IPS DF 4.7 (cell line): ENCODE measurements around the gene PDE3A.
"Not testable (repeated sequence)": the region's sequence is repeated elsewhere in the genome, so short reads cannot be mapped to it uniquely, and the experiment has no call there.

Experiments
- DNase-seq: peaks from one replicate; pipeline ENCODE4 v3.0.0-alpha.2; 2013; ENCODE audit warnings: low spot score; ENCODE audit errors: extremely low read depth

Gene PDE3A

GRCh38 chr12:20546267-20546666, 177.9 kb downstream of the PDE3A start:
- no peak for DNase-seq

GRCh38 chr12:20547816-20548575, 179.7 kb downstream of the PDE3A start:
- DNase-seq, result no peak

DNA sequence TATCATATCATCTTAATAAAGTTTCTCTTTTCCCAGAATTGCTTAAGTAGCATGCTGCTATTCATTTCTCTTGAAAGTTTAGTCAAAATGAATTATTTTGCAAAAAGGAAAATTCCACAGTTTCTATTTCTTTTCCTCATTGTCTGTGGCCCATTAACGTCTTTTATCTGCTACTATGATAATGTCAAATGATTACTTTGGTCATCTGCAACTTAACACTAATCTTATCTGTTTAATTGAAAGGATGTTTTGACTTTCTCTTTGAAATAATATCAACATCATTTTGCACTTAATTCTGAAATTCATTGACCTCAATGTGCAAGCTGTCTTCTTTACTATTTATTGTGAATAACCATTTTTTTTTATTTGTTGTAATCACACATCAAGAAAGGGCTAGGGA, 180.3 kb downstream of the PDE3A start:
- no peak for DNase-seq

GRCh38 chr12:20549108-20549719, 180.9 kb downstream of the PDE3A start:
- no peak for DNase-seq

DNA sequence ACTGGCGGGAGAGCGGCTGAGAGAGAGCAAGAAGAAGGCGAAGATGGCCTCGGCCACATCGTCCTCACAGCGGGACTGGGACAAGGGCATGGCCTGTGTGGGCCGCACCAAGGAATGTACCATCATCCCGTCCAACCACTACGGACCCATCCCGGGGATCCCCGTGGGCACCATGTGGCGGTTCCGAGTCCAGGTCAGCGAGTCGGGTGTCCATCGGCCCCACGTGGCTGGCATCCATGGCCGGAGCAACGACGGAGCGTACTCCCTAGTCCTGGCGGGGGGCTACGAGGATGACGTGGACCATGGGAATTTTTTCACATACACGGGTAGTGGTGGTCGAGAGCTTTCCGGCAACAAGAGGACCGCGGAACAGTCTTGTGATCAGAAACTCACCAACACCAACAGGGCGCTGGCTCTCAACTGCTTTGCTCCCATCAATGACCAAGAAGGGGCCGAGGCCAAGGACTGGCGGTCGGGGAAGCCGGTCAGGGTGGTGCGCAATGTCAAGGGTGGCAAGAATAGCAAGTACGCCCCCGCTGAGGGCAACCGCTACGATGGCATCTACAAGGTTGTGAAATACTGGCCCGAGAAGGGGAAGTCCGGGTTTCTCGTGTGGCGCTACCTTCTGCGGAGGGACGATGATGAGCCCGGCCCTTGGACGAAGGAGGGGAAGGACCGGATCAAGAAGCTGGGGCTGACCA, 183.6 kb downstream of the PDE3A start:
- not testable (repeated sequence) for DNase-seq

DNA sequence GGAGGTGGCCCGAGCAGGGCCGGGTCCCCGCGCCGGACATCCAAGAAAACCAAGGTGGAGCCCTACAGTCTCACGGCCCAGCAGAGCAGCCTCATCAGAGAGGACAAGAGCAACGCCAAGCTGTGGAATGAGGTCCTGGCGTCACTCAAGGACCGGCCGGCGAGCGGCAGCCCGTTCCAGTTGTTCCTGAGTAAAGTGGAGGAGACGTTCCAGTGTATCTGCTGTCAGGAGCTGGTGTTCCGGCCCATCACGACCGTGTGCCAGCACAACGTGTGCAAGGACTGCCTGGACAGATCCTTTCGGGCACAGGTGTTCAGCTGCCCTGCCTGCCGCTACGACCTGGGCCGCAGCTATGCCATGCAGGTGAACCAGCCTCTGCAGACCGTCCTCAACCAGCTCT, 184.2 kb downstream of the PDE3A start:
- not testable (repeated sequence) for DNase-seq

DNA sequence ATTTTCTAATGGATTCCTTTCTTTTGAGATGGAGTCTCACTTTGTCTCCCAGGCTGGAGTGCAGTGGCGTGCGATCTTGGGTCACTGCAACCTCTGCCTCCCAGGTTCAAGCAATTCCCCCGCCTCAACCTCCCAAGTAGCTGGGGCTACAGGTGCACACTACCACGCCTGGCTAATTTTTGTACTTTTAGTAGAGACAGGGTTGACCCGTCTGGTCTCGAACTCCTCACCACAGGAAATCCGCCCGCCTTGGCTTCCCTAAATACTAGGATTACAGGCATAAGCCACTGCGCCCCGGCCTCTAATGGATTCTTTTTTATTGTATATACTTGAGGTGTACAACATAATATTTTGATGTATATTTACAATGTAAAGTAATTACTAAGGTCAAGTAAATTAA, 186.7 kb downstream of the PDE3A start:
- DNase-seq, result no peak

- DNase-seq, result no peak
These were observed 187.4 kb downstream of the PDE3A start for GRCh38 chr12:20555771-20556170.

DNA sequence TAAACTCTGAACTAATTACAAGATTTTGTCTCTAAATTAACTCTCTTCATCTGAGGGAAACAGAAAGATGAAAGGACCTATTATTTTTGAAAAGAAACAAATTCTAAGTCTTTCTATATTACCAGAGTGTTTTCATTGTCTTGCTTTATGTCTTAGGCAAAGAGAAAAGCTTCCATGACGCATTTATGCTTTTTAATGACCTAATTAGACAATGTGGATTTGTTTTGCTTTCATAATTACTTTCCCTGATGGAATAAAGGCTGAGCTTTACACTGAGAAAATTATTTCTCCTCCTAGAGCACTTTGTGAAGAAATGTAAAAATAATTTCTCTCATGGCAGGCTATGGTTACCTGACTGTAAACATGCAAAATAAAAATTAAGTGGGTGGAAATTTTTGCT, 188.8 kb downstream of the PDE3A start:
- DNase-seq, result no peak

DNA sequence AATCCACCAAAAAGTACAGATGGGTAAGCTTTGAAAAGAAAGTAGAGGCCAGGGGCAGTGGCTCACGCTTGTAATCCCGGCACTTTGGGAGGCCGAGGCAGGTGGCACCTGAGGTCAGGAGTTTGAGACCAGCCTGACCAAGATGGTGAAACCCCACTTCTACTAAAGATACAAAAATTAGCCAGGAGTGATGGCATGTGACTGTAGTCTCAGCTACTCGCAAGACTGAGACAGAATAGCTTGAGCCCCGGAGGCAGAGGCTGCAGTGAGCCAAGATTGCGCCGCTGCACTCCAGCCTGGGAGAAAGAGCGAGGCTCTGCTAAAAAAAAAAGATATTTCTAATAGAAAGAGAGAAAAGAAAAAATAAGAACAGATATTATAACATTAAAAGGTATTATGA, 192.6 kb downstream of the PDE3A start:
- DNase-seq, result no peak

DNA sequence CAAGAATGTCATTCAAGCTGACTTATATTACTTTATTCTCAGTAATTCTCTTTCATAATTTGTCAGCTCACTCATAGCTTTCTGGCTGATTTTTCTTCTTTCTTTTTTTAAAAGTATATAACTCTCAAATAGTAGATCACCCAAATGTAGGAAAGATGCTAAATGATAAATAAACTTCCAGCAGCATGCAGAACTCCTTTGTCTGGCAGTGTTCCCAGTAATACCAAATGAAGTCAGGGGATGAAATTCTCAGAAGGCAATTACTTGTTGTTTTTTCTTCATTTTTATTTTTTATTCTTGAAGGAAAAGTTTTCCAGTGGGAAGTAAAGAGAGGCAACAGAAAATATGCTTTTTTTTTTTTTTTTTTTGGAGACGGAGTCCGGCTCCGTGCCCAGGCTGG, 193.5 kb downstream of the PDE3A start:
- DNase-seq, result no peak

GRCh38 chr12:20567413-20567812, 199.1 kb downstream of the PDE3A start:
- DNase-seq, result no peak

DNA sequence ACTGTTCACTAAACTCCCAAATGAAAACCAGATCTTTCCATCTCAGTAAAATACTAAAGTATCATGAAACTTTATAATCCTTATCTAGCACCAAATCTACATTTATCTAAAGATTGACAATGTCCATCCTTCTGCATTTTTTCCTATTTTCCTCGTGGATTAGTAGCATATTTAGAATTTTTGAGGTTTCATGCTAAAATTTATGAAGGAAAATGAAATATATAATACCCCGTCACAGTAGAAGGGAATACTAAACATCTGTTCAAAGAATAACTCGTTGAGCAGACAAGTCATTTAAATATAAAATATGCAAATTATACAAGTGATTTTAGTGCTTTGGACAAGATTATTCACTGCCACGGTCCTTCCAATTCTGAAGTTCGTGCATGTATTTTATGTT, 204.1 kb downstream of the PDE3A start:
- no peak for DNase-seq

GRCh38 chr12:20576528-20576927, 208.2 kb downstream of the PDE3A start:
- no peak for DNase-seq

- DNase-seq, result no peak
These were observed 208.7 kb downstream of the PDE3A start for GRCh38 chr12:20577054-20577453.

- DNase-seq, result no peak
These were observed 209.8 kb downstream of the PDE3A start for GRCh38 chr12:20578142-20578541.

GRCh38 chr12:20585055-20585625, 216.8 kb downstream of the PDE3A start:
- DNase-seq, result no peak

DNA sequence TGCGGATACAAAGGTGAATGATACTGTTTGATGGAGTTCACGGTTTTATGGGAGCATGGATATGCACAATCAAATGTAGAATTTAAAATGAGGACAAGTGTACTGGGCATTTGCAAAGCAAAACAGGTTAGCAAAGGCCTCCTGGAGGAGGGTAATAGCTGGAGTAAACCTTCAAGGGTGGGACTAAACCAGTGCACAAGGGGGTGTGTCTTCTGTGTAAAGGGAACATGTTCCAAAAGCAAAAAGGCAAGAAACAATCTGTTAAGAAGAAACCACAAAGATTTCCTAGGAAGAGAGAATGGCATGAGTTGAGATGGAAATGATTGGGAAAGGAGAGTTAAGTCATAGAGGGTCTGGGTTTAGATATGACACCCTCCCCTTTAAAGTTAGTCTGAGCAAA, 217.6 kb downstream of the PDE3A start:
- DNase-seq, result no peak

GRCh38 chr12:20588042-20588441, 219.7 kb downstream of the PDE3A start:
- DNase-seq, result no peak

GRCh38 chr12:20590570-20590969, 222.2 kb downstream of the PDE3A start:
- DNase-seq, result no peak

GRCh38 chr12:20592556-20592955, 224.2 kb downstream of the PDE3A start:
- DNase-seq, result no peak

GRCh38 chr12:20593611-20594010, 225.3 kb downstream of the PDE3A start:
- no peak for DNase-seq
